Activated CD8-positive, alpha-beta T cell treated with anti-CD3 and anti-CD28 coated beads for 36 hours (primary cell): ENCODE data around the gene AP5Z1. TPM values are rescaled to one million over a fixed set of nuclear protein-coding genes. Genes with fewer than 3 reads are reported as not detected.

Source experiments
- ATAC-seq: fragments of 200-7000 bp; cut with Tn5 transposase; one replicate; pipeline ENCODE4 v1.10.0; 2021; ENCODE audit warnings: mild to moderate bottlenecking, moderate library complexity
- CTCF ChIA-PET: fragments of 350-600 bp; sonication (Branson Sonifier 250); formaldehyde crosslinking; loops from one replicate; lab custom pipeline; 2021; ENCODE audit warnings: antibody characterized with exemption; lab: Charles Lee
- POLR2A ChIA-PET: fragments of 350-600 bp; sonication (Branson Sonifier 250); formaldehyde crosslinking; loops from one replicate; lab custom pipeline; 2021; ENCODE audit warnings: antibody characterized with exemption; lab: Charles Lee
- DNase-seq: peaks from one replicate; pipeline ENCODE4 v3.0.0-alpha.2; 2020
- H3K27ac Mint-ChIP-seq: one replicate; pipeline ENCODE4 v1.8.0; 2021; ENCODE audit warnings: mild to moderate bottlenecking, mixed read lengths
- H3K27me3 Mint-ChIP-seq: one replicate; pipeline ENCODE4 v1.8.0; 2021; ENCODE audit warnings: mixed read lengths
- H3K36me3 Mint-ChIP-seq: one replicate; pipeline ENCODE4 v1.8.0; 2021; ENCODE audit warnings: low read depth, mixed read lengths
- H3K4me1 Mint-ChIP-seq: one replicate; pipeline ENCODE4 v1.8.0; 2021; ENCODE audit warnings: low read depth, mixed read lengths
- H3K4me3 Mint-ChIP-seq: one replicate; pipeline ENCODE4 v1.8.0; 2021; ENCODE audit warnings: mild to moderate bottlenecking, moderate library complexity, mixed read lengths
- H3K9me3 Mint-ChIP-seq: one replicate; pipeline ENCODE4 v1.8.0; 2021; ENCODE audit warnings: mixed read lengths
- CTCF ChIP-seq: fragments of 200-600 bp; IDR thresholded peaks from one replicate; pipeline ENCODE4 v1.8.0; 2022; ENCODE audit warnings: antibody characterized with exemption, mild to moderate bottlenecking
- intact Hi-C: fragments of 100-400 bp; cut with micrococcal nuclease; formaldehyde crosslinking; loops from one replicate; pipeline ENCODE4 v1.10.0; 2022
- total RNA-seq, 2 experiments: library from RNA; stranded (reverse); gene quantifications; one replicate each; pipeline ENCODE4 v1.2.3, GENCODE V29; 2021

Gene AP5Z1
- total RNA-seq, 2 experiments from 2014 or later = 21.2 to 21.3 TPM

GRCh38 chr7:4766666-4767519, 8.5 kb upstream of the AP5Z1 start:
- intact Hi-C loops = no loop called here
- no peak overlapping the region for H3K27ac Mint-ChIP-seq
- H3K27me3 Mint-ChIP-seq = no peaks in the 10 kb centered on the region
- peaks cover 5% of the 10 kb centered on the region for H3K4me1 Mint-ChIP-seq
- ATAC-seq (no peak), DNase-seq (no peak)
- ChIA-PET POLR2A (interaction anchor here (0.8 to 1.5 kb wide), 3 partner anchors 8 to 125 kb away, joined by 3 to 5 read pairs (median 4); partner anchors contain the start of gene AP5Z1), CTCF (no interaction called here)
- no peaks in the 10 kb centered on the region for H3K9me3 Mint-ChIP-seq
- no peak for TF ChIP-seq CTCF
- H3K4me3 Mint-ChIP-seq = no peak overlapping the region
- peaks cover 8% of the 10 kb centered on the region for H3K36me3 Mint-ChIP-seq

- POLR2A ChIA-PET = interaction anchor here (1.5 kb wide), 1 partner anchor 11 kb away, joined by 4 read pairs; no protein-coding TSS in a partner anchor
- no peak for ATAC-seq
- Mint-ChIP-seq H3K4me1 (peaks cover 5% of the 10 kb centered on the region), H3K36me3 (peaks cover 1% of the 10 kb centered on the region), H3K9me3 (no peaks in the 10 kb centered on the region), H3K4me3 (no peak overlapping the region), H3K27me3 (no peaks in the 10 kb centered on the region), H3K27ac (no peak overlapping the region)
- no peak for DNase-seq
- intact Hi-C loops = no loop called here
- CTCF ChIA-PET = no interaction called here
- TF ChIP-seq CTCF = no peak
Measured at GRCh38 chr7:4768597-4769569, 6.5 kb upstream of the AP5Z1 start.

GRCh38 chr7:4769761-4770160, 5.7 kb upstream of the AP5Z1 start:
- POLR2A ChIA-PET = no interaction called here
- TF ChIP-seq CTCF = no peak
- intact Hi-C loops = no loop called here
- CTCF ChIA-PET = interaction anchor here (0.7 kb wide), 1 partner anchor 17 kb away, joined by 4 read pairs; no protein-coding TSS in a partner anchor
- Mint-ChIP-seq H3K36me3 (peaks cover 1% of the 10 kb centered on the region), H3K27me3 (no peaks in the 10 kb centered on the region), H3K27ac (peak overlapping the region; percentile 49), H3K9me3 (no peaks in the 10 kb centered on the region), H3K4me1 (peaks cover 13% of the 10 kb centered on the region), H3K4me3 (no peak overlapping the region)
- no peak for ATAC-seq
- DNase-seq = no peak

GRCh38 chr7:4770886-4771285, 4.5 kb upstream of the AP5Z1 start:
- Mint-ChIP-seq H3K36me3 (peaks cover 5% of the 10 kb centered on the region), H3K4me3 (no peak overlapping the region), H3K27ac (no peak overlapping the region), H3K4me1 (peaks cover 21% of the 10 kb centered on the region), H3K27me3 (no peaks in the 10 kb centered on the region), H3K9me3 (no peaks in the 10 kb centered on the region)
- no peak for TF ChIP-seq CTCF
- DNase-seq (no peak), ATAC-seq (no peak)
- ChIA-PET CTCF (no interaction called here), POLR2A (interaction anchor here (1.3 kb wide), 1 partner anchor 129 kb away, joined by 3 read pairs; no protein-coding TSS in a partner anchor)
- intact Hi-C loops = no loop called here
